SKM-1 (cell line): Measurements from ENCODE around the gene ZBTB17.
"Not testable (repeated sequence)": the region's sequence is repeated elsewhere in the genome, so short reads cannot be mapped to it uniquely, and the experiment has no call there.

Experiments
- DNase-seq: peaks from one replicate; lab custom pipeline; 2025; ENCODE audit not compliant: unreplicated experiment; lab: John Stamatoyannopoulos, UW

ZBTB17 gene

DNA sequence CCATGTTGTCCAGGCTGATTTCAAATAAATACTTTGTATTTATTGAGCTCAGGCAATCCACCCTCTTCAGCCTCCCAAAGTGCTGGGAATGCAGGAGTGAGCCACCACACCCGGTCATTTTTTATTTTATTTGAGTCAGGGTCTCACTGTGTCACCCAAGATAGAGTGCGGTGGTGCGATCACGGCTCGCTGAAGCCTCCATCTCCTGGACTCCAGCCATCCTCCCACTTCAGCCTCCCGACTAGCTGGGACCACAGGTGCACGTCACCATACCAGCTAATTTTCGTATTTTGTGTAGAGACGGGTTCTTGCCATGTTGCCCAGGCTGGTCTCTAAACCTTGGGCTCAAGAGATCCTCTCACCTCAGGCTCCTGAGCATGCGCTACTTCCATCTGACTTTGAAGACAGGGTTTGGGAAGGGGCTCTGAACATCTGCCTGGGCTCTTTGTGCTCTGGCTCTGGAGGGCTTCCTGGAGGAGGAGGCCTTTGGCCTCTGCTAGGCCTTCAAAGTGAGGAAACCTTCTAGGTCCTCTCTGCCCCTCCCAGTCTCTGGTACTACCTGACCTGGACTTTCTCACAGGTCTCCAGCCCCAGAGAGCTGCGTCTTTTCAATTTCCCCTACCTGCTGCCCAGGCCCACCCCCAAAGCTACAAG, 36.2 kb upstream of the ZBTB17 start:
- no peak for DNase-seq

DNA sequence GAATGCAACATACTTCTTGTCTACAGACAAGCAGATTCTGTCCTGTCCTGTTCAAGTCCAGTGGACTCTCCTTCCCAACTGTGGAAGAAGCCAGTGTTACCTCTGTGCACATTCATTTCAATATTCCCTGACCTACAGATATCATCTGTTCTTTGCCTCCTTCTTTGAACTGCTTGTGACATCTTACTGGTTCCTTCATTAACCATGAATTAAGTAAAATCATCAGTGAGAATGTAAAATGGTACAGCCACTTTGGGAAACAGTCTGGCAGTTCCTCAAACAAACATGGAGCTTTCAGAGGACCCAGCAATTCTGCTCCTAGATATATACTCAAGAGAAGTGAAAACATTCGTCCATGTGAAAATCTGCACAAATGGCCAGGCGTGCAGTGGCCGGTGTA, 34.9 kb upstream of the ZBTB17 start:
- no peak for DNase-seq

DNA sequence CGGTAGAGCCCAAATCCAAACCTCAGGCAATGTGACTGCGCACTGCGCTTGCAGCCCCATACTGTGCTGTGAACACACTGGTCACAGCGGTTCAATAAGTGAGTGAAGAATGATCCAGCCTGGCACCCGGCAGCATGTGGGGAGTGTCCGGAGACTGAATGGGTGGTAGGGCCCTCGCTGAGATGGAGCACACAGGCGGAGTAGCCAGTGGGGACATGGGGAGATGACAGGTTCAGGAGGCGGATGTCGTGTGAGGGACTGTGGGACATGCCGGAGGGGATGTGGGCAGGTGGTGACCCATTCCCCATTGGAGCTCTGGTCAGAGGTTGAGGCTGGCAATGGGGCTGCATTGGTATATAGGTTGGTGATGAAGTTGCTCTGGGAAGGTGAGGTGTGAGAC, 33.8 kb upstream of the ZBTB17 start:
- no peak for DNase-seq

DNA sequence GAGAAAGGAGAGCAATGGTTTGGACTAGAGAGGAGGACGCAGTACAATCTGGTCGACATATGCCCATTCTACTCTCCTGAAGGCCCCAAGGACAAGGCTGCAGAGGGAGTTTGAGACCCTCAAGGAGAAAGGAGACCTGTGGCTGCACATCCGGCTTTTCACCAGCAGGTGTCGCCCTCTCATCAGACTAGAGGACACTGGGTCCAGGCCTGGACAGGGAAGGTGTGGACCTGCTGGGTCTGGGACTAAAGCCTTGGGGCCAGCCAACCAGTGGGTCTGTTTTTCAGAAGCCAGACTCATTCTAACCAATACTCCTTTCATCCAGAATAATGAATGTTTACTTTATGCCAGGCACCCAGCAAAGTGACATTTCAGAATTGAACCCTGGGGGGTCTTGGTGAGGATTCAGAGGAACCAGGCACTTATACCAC, 33.1 kb upstream of the ZBTB17 start:
- peak; percentile 33 for DNase-seq

DNA sequence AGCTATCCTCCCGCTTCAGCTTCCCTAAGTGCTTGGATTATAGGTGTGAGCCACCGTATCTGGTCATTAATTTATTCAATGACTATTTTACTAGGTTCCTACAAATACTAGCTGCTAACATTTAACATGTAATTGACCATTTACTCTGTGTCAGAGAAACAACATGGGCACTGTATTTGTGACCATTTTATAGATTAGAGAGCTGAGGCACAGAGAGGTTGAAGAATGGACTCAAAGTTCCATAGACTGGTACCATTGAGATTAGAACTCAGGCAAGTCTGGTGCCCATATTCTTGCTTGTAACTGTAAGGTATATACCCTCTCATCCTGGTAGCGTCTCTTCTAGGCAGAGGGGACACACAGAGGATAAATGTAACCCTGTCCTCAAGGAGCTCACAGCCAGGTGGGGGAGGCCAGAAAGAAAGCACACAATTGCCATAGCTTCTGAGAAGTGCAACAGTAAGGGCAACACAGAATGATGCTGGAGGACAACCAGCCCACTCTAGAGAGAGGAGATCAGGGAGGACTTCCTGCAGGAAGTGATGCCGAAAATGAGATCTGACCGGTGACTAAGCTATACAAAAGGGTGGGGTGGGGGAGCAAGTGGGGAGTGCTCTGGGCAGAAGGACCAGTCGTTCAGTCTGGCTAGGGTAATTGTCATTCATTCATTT, 31.9 kb upstream of the ZBTB17 start:
- DNase-seq, result no peak

DNA sequence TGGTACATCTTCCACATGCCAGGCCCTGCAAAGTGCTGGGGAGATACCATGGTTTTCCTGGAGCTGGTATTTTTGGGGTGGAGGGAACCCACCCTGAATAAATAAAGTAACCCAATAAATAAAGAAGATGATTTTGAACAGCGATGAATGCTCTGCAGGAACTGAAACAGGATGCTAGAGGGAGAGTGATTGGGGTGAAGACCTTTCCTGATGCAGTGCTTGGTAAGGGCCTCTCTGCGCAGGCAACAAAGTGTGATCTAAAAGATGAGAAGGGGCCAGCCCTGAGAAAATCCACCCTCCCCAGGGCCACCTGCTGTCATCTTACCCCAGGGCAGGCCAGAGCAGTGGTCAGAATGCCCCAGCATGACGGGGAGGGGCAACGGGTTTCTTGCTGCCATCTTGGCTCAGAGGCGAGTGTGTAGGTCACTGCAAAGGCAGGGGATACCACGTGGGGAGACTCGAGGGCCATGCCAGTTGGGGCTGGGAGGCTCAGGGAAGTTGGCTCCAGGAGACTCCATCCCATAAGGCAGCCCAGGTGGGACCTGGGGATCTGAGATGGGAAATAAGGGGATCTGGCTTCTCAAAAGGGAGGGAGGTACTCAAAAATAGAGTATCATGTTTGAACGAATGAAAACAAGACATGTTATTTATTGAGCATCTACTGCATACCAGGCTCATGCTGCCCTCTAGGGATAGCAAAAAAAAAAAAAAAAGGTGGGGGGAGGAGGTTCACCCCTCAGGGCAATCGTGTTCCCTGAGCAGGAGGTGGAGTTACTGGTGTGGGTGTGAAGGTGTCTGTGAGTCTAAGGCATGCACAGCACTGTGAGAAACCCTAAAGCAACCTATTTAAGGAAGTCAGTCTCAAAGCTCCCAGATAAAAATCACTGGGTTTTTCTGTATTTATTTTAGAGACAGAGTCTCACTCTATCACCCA, 30.9 kb upstream of the ZBTB17 start:
- peak; percentile 21 for DNase-seq

DNA sequence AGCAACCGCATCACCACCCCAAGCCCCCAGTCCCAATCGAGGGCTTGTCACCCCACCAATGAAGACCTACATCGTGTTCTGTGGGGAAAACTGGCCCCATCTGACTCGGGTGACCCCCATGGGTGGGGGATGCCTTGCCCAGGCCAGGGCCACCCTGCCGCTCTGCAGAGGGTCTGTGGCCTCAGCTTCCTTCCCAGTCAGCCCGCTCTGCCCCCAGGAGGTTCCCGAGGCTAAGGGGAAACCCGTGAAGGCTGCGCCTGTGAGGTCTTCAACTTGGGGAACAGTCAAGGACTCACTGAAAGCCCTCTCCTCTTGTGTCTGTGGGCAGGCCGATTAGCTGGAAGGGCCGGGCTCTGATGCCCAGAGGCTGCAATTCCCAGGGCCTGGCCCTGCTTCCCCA, 30.1 kb upstream of the ZBTB17 start:
- DNase-seq, result no peak

DNA sequence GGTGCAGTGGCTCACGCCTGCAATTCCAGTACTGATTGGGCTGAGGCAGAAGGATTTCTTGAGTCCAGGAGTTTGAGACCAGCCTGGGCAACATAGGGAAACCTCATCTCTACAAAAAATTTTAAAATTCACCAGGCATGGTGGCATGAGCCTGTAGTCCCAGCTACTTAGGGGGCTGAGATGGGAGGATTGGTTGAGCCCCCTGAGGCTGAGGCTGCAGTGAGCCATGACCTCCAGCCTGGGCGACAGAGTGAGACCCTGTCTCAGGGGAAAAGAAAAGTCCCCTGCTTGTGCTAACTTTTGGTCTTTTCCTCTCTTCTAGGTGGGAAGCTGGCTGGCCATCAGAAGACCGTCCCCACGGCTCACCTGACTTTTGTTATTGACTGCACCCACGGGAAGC, 29.7 kb upstream of the ZBTB17 start:
- DNase-seq, result no peak

DNA sequence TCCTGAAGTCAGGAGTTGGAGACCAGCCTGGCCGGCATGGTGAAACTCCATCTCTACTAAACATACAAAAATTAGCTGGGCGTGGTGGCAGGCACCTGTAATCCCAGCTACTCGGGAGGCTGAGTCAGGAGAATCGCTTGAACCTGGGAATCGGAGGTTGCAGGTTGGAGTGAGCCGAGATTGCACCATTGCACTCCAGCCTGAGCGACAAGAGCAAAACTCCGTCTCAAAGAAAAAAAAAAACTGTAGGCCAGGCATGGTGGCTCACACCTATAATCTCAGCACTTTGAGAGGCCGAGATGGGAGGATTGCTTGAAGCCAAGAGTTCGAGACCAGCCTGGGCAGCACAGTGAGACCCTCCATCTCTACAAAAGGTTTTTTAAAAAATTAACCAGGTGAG, 25.4 kb upstream of the ZBTB17 start:
- not testable (repeated sequence) for DNase-seq

DNA sequence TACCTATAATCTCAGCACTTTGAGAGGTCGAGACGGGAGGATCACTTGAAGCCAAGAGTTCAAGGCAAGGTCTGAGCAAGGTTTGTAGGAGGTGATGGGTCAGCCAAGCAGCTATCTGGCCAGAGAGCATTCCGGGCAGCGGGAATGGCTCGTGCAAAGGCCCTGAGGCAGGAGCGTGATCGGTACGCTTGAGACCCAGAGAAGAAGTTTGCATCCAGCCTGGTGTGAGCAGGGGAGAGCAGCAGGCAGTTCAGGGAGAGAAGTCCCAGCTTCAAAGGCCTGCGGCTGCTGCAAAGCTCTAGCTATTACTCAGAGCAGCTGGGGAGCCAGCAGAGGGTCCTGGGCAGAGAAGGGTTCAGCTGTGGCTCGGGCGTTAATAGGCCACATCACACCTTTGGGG, 23.0 kb upstream of the ZBTB17 start:
- DNase-seq, result no peak

DNA sequence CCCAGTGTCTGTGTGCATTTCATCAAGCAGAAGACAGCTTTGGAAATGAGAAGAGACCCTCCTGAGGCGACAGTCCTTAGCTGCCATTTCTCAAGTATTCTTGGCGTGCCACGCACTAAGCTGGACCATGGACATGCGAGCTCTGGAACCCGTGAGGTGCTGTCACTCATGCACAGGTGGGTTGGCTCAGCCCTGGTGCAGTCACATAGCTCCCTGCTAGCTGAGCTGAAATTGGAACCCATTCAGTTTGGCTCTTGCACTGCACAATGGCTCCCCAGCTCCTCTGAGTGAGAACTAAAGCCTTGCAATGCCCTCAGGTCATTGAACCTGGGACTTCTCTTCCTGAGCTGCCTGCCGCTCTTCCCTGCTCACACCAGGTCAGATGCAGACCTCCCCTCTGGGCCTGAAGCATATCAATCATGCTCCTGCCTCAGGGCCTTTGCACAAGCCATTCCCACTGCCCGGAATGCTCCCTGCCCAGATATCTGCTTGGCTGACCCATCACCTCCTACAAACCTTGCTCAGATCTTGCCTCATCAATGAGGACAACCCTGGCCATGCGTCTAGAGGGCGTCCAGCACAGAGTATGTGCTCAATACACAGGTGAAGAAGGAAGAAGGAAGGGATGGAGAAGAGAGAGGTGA, 21.9 kb upstream of the ZBTB17 start:
- no peak for DNase-seq

DNA sequence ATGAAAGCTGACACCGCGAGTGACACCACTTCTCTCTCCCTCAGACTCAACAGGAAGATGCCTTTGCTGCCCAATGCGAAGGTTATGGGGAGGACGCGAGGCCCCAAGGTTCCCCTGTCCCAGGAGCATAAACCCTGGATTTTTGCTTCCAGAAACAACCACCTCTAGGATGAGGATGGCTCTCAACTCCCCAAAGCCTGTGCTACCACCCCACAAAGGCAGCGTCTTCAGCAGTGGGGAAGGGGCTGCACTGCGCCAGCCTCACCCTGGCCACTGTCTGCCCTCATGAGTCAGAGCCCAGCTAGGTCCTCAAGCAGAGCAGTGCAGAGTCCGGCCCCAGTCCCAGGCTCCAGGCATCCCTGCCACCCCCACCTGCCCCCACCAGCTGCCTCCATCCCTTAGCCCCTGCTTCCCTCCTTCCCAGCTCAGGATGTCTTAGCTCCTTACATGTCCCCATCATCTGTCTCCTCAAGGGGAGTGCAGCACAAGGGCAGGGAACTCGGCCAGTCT, 21.2 kb upstream of the ZBTB17 start:
- DNase-seq, result no peak

DNA sequence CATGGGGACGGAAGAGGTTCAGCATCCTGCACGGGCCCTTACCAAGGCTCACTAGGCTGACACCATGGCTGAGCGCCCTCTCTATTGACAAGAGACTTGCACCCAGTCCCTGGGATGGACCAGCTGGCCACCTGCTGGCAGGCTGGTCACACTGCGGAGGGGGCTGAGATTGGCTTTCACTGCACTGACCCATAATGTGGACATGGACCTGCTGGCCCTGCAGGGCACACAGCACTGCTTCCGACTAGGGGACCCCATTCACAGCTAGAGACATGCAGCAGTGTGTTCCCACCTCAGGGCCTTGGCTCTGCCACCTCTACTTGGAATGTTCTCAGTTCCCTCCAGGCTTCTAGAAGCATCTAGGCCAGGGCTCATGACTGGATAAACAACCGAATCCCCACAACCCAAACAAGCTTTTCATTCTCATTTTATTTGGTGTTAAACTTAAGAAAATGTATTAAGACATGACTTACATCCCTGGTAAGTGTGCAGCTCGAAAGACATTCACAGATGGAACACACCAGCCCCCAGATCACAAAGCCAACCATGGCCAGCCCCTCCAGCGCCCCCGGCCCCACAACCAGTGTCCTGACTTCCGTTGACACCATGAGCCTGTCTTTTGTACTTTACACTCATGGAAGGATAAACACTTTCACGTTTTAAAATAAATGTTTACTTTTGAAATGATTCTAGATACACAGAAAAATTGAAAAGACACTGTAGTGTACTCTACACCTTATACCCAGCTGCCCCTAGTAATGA, 18.9 kb upstream of the ZBTB17 start:
- DNase-seq, result no peak

DNA sequence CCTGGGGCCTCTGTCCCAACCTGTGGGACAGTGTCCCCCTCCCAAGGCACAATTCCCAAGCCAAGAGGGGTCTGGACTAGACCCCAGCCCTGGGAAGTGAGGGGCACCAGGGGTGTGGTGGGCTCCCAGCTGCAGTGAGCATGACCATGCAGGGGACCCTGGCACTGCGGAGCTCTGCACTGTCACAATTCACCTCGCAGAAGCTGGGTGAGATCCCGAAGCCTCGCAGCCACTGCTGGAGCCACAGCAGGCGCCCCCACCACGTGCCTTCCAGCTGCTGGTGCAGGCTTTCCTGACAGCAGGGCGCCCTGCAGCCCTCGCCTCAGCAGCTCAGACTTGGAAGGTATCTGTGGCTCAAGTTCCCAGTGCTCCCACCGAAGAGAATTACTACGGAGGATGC, 18.2 kb upstream of the ZBTB17 start:
- DNase-seq, result no peak

DNA sequence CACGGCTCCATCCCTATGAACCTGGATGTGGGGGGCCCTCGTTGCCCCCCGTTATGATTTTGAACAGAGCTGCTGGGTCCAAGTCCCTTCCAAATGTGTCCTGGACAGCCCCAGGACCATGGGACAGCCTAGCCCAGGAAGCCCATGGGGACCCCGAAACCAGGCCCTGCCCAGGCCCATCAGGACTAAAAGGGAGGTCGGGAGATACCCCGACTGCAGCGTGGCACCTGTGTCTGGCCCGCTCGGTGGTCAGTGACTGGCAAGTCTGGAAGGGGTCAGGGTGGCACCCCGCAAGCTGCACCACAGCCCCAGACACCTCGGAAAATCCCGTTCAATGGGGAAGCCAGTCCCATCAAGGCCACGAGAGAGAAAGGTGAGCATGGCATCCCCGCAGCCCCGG, 17.8 kb upstream of the ZBTB17 start:
- DNase-seq, result no peak

DNA sequence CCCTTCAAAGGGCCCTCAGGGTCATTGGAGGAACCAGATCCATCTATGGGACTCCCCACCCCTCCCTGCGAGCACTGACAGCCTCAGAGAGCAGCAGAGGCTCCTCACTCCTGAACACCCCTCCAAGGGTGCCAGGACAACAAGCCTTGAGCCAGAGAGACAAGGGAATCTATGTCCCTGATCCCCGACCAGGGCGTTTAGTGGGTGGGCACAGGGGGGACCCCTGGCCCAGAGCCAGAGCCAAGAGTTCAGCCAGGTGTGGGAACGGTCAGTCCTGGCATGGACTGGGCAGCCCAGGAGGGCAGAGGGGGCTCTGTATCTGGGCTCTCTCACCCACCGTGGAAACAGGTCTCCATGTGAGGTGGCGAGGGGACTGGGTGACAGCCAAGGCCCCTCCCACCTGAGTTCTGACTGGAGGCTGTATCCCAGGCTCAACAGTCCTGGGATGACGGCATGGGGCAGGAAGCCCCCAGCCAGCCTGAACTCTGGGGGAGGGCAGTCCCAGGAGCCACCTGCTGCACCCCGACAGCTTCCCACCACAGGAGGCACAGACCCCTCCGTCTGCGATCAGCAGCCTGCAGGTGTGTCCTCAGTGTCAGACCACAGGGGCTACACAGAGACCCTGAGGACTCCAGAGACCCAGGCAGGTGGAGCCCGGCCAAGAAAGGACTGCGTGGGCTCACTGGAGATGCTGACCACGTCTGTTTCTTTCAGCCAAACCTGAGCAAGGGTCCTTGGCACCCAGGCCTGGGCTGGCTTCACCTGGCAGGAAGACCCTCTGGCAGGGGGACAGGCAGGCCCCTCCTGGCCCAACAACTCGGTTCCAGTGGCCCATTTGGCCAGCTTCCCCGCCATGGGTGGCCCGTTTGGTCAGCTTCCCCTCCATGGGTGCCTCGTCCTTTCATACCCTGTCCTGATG, 16.9 kb upstream of the ZBTB17 start:
- no peak for DNase-seq

DNA sequence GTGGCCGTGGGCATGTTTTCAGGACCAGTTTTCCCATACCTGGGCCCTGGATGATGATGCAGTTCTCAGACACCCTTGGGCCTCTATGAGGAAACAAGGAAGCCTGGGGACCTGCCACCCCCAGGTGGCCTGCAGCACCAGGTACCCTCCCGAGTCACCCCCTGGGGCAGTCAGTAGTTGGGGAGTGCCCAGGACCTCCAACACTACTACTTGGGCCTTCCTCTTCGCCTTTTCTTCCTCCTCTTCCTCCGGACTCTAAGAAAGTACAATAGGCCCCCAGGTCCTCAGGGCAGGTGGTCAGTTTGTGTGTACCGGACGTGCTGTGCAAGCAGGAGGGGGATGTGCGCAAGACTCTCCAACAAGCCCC, 16.3 kb upstream of the ZBTB17 start:
- DNase-seq, result no peak

DNA sequence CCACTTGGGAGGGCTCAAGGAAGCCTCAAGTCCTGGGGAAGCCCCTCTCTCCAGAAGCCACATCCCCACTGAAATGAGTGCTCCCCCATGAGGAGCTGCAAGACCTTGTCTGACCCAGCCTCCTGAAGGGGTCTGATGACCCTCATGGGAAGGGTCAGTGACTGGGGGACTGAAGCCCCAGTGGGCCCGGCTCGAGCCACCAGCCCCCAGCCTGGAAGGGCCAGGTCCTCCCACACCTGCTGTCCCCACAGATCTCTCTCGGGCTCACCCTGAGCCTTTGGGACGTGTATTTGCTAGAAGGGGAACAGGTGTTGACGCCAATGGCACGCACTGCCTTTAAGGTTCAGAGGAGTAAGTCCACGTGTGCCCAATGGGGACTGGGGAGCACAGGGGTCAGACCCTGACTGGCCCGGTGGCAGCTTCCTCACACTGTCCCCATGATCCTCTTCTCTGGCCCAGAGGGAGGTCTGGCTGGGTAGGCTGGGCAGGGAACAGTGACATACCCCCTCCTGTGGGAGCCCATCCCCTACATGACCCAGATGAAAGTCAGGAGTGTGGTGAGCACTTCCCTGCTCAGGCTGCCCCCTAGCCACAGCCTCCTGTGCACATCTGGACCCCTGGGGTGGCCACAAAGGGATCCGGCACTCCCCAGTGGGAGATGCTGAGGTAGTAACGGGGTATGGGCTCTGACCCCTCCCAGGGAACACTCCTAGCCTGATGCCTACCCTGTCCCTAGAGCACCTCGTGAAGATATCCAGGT, 15.7 kb upstream of the ZBTB17 start:
- no peak for DNase-seq

DNA sequence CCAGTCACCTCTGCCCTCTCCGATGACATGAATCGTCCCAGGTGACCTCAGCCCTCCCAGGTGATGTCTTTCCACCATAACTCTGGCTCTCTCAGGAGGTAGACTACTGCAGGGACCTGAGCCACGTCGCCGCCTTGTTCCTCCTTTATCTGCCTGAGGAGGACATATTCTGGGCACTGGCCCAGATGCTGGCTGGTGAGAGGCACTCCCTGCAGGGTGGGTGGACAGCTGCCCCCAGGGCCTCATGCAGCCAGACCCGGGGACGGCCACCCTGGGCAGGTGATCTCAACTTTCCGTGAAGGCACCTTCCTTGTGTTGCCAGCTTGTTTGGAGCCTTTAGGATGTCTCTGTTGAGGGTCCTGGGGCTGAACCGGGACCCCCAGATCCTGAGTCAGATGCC, 13.9 kb upstream of the ZBTB17 start:
- no peak for DNase-seq
